Measurements from ENCODE around the gene NTN1. TPM values are rescaled to one million over a fixed set of nuclear protein-coding genes. Genes with fewer than 3 reads are reported as not detected.
A peak's percentile ranks its signal among the peaks of the same experiment; 100 is the strongest.

The NTN1 gene
- total RNA-seq, 1 donor, result 1.1 TPM

DNA sequence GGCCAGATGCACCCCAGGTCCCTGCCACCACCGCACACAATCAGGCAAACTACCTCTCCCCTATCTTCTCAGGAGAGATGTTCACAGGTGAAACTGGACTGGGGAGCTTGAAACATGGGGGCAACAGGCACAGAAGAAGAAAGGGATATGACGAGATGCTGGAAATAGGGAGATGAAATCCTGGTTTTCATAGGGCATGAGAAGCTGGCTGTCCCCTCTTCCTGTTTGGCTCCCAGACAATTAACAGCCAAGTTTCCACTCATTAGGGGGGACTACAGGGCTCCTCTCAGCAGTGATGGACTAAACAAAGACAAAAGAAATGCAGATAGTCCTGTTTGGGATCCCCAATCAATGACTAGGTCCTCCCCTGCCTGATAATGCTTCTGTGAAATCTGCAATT, 266.0 kb downstream of the NTN1 start:
- no peak for DNase-seq (ENCODE audit: low read depth in 2 of 3, low spot score in 2 of 3)

DNA sequence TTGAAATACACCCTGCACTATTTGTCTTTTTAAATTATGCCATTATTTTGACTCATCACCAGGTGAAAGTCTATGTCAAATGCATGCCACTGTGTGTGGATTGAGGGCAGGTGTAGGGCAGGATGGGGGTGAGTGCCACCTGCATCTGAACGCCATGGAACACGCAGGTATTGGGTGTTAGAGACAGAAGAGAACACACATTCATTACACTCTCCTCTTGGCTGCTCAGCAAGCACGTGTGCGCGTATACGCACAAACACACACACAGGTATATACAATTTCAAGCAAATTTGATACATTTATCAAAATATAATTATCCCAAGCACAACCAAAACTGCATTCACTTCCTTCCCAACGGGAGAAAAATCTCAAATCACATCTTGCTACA, 268.9 kb downstream of the NTN1 start:
- no peak for DNase-seq (ENCODE audit: low read depth in 2 of 3, low spot score in 2 of 3)

DNA sequence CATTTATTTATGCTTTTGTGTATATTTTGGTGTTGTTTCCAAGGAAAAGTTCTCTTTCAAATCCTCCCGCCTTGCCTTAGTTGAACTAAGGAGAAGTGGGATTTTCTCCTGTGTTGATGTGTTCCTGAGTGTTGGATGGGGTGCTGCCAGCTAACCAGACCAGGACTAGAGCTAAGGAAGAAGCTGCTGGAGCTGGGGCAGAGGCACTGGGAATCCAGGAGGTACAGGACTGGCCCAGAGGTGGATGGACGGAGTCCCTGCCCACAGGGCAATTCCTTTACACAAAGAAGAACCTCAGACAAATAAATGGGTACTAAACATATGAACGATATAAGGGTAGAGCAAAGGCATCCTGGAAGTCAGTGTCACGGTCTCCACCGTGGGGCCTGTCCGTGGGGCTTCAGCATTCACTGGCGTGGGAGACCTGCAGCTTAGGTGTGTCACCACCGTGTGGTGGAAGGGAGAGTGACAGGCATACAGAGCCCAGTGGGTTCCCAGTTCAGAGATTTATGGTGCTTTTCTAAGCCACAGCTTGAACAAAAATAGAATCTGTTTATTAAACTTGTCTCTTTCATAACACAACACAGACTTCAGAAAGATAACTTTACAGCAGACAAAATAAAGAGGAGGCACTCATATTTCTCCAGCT, 270.7 kb downstream of the NTN1 start:
- DNase-seq (ENCODE audit: low read depth in 2 of 3, low spot score in 2 of 3), result peak in 2 of 3 donors; percentile 43 to 50

DNA sequence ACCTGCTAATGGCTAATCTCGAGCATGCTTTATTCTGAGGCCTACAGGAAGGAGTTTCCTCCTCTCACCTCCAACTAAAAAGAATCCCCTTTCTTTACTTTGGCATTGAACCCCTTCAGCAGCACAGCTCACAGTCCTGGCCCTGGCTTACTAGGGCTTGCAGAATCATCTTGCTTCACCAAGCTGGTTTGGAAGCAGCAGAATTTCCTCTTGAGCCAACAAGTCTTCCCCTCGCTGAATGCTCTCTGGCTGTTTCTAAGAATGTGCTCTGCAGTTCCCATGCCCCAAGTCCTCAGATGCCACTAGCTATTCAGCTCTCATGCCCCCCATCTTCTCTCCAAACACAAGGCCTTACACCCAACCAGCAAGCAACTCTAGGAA, 271.2 kb downstream of the NTN1 start:
- DNase-seq (ENCODE audit: low read depth in 2 of 3, low spot score in 2 of 3), result no peak

Small RNA genes lying within 50 kb of the gene (small RNA-seq; reads per million reads assigned to genes)
- not detected for gene AC005695.3

Other genes starting within 250 kb of the NTN1 start
- 0.81 TPM for gene MFSD6L, start 222.1 kb upstream of the NTN1 start, total RNA-seq
- gene PIK3R6, start 153.8 kb upstream of the NTN1 start, total RNA-seq, result 10.0 TPM
- 17.0 TPM for gene PIK3R5, start 55.8 kb upstream of the NTN1 start, total RNA-seq